ENCODE data around the gene SPATA31C2.
"Not testable (repeated sequence)": the region's sequence is repeated elsewhere in the genome, so short reads cannot be mapped to it uniquely, and the experiment has no call there.

GRCh38 chr9:88129556-88129955, 8.7 kb downstream of the SPATA31C2 start:
- TF ChIP-seq POLR2AphosphoS5 (IDR thresholded peaks at IDR 0.05; ENCODE audit: insufficient read depth, low read depth, low read length); POLR2A (IDR thresholded peaks at IDR 0.05; ENCODE audit: low read depth, low read length); CTCF (IDR thresholded peaks at IDR 0.05; ENCODE audit: extremely low read depth in 1 of 2, insufficient read depth in 1 of 2, low read depth in 1 of 2, low read length in 2 of 2): not testable (repeated sequence)

Data from endothelial cell of umbilical vein (primary cell).